ENCODE data around the gene ATP5ME.

ATP5ME gene

DNA sequence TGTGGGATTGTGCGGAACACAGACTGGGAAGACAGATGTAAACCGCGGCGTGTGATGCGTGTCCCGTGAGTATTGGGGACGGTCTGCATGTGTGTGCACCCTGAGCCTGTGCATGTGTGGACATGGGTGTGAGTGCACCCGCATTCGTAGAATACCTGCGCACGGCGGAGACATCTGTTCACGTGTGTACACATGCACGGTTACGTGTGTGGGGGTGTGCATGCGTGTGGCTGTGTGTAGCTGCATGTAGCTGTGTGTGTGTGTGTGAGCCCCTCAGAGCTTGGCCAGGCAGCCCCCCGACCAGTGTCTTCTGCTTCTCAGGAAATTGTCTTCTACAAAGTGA is 19.6 kb downstream of the ATP5ME start:
- Histone ChIP-seq H3K36me3 (ENCODE audit: control insufficient read depth, insufficient read depth, low read length) (peaks cover 4% of the 10 kb centered on the region), H3K9me3 (ENCODE audit: control insufficient read depth, insufficient read depth, low read length) (no peaks in the 10 kb centered on the region), H3K27me3 (ENCODE audit: control insufficient read depth, insufficient read depth, low read length) (no peaks in the 10 kb centered on the region), H3K4me3 (ENCODE audit: low read depth, low read length) (no peak overlapping the region), H3K4me1 (ENCODE audit: control insufficient read depth, insufficient read depth, low read length) (no peaks in the 10 kb centered on the region), H3K9ac (ENCODE audit: low read depth, low read length) (no peak overlapping the region)

DNA sequence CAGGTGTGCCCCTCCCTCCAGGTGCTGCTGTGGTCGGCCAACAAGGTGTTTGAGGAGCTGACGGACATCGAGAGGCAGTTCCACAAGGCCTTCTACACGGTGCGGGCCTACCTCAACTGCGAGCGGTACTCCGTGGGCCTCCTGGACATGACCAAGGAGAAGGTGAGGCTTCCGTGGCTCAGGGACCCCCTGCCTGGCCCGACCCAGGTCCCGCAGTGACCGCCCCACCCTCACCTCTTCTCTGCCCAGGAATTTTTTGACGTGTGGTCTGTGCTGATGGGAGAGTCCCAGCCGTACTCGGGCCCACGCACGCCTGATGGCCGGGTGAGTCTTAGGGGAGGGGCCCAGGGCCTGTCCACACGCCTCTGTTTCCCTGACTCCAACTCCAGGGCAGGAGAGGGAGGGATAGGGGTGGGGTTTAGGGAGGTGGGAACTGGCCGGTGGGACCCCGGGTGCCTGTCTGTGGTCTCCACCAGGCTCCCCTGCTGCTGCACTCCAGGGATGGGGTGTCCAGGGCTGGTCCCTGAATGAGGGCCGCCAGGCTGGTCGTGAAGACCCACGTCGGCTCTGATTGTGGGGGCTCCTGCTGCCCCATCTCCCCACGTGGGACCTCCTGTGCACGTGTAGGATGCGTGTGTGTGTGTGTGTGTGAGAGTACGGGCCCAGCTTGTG is 20.1 kb downstream of the ATP5ME start:
- Histone ChIP-seq H3K9me3 (ENCODE audit: control insufficient read depth, insufficient read depth, low read length) (no peaks in the 10 kb centered on the region), H3K27me3 (ENCODE audit: control insufficient read depth, insufficient read depth, low read length) (no peaks in the 10 kb centered on the region), H3K36me3 (ENCODE audit: control insufficient read depth, insufficient read depth, low read length) (peaks cover 4% of the 10 kb centered on the region), H3K4me1 (ENCODE audit: control insufficient read depth, insufficient read depth, low read length) (no peaks in the 10 kb centered on the region), H3K4me3 (ENCODE audit: low read depth, low read length) (no peak overlapping the region), H3K9ac (ENCODE audit: low read depth, low read length) (no peak overlapping the region)

DNA sequence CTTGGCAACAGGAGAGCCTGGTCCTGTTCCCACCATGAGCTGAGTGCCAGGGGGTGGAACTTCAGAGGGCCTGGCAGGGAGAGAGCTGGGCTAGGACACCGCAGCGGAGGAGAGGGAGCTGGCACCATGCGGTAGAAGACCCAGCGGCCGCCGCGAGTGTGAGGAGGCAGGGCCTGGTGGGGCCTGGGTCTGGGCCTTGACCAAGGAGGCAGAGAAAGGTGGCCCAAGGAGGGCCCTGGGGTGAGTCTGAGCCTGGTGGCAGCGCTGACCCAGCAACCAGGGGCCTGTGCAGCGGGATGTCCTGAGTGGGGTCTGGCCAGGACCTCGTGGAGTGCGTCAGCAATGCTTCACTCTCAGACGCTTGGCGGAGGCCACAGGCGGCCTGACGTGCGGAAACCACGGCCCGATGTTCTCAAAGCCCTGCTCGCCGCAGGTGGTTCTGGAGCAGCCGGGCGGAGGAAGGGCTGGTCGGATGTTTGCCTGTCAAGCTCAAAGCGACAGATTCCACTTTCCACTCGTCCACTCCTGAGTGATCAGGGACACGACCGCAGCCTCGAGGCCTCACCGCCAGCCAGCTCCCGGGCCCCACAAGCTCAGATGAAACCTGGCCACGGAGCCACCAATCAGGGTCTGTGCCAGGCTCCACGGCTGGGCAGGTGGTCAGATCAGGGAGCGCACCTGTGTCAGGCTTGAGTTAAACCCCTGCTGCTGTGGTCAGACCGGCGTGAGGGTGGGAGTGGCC is 20.8 kb downstream of the ATP5ME start:
- Histone ChIP-seq H3K4me3 (ENCODE audit: low read depth, low read length) (no peak overlapping the region), H3K36me3 (ENCODE audit: control insufficient read depth, insufficient read depth, low read length) (peaks cover 2% of the 10 kb centered on the region), H3K4me1 (ENCODE audit: control insufficient read depth, insufficient read depth, low read length) (no peaks in the 10 kb centered on the region), H3K9me3 (ENCODE audit: control insufficient read depth, insufficient read depth, low read length) (no peaks in the 10 kb centered on the region), H3K27me3 (ENCODE audit: control insufficient read depth, insufficient read depth, low read length) (no peaks in the 10 kb centered on the region), H3K9ac (ENCODE audit: low read depth, low read length) (no peak overlapping the region)

DNA sequence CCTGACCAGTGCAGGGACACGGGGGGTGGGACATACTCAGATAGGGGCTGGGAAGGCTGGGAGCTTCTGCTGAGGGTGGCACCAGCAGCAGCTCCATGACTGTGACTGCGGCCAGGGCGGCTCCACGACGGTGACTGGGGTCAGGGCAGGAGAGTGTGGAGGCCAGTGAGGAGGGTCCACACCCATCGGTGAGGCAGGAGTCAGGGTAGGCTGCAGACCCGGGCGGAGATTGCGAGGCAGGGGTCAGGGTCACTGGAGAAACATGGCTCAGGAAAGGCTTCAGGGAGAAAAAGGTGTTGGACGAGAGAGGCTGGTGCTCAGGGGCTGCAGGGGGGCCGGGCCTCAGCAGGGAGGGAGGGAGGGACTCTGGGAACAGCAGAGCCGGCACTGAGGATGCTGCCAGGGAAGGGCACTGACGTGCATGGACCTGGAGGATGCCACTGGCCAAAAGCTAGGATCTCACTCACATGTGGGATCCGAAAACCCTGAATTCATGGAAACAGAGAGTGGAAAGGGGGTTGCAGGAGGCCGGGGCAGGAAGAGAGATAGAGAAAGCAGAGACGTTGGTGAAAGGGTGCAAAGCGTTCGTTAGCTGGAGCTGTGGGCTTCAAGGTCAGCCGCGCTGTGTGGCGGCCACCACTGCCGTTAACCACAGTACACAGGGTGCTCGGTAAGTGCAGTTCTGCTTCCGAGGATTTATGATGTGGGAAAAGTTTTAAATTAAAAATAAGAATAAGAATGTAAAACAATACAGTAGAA is 22.0 kb downstream of the ATP5ME start:
- H3K36me3 ChIP-seq (ENCODE audit: control insufficient read depth, insufficient read depth, low read length): no peaks in the 10 kb centered on the region
- no peaks in the 10 kb centered on the region for H3K27me3 ChIP-seq (ENCODE audit: control insufficient read depth, insufficient read depth, low read length)
- H3K9me3 ChIP-seq (ENCODE audit: control insufficient read depth, insufficient read depth, low read length): no peaks in the 10 kb centered on the region
- no peak overlapping the region for H3K9ac ChIP-seq (ENCODE audit: low read depth, low read length)
- H3K4me1 ChIP-seq (ENCODE audit: control insufficient read depth, insufficient read depth, low read length): no peaks in the 10 kb centered on the region
- H3K4me3 ChIP-seq (ENCODE audit: low read depth, low read length): no peak overlapping the region

DNA sequence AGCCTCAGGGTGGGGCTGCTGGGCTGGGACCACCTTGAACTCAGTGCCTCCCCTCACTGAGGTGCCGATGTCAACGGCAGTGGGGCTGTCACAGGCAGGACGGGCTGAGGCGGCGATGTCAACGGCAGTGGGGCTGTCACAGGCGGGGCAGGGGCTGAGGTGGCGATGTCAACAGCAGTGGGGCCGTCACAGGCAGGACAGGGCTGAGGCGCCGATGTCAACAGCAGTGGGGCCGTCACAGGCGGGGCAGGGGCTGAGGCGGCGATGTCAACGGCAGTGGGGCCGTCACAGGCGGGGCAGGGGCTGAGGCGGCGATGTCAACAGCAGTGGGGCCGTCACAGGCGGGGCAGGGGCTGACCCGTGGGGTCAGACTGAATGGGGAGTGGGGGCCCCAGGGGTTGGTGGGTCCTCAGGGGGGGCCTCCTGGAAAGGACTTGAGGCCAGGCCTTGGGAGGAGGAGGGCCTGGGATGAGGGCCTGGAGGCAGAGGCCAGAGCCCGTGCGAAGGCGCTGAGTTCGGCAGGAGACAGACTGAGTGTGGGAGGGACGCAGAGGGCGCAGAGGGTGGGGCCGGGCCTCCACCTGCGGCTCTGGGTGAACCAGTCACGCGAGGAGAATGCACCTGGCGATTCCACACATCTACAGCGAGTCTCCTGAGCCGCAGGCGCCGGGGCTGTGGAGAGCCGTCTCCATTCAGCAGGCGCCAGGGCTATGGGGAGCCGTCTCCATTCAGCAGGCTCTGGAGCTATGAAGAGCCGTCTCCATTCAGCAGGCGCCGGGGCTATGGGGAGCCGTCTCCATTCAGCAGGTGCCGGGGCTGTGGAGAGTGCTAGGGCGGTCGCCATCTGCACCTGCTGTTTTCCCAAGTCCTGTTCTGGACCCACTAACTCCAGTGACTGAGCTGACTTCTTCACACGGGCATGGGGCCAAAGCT is 22.9 kb downstream of the ATP5ME start:
- no peaks in the 10 kb centered on the region for H3K36me3 ChIP-seq (ENCODE audit: control insufficient read depth, insufficient read depth, low read length)
- no peaks in the 10 kb centered on the region for H3K27me3 ChIP-seq (ENCODE audit: control insufficient read depth, insufficient read depth, low read length)
- no peak overlapping the region for H3K4me3 ChIP-seq (ENCODE audit: low read depth, low read length)
- no peaks in the 10 kb centered on the region for H3K4me1 ChIP-seq (ENCODE audit: control insufficient read depth, insufficient read depth, low read length)
- H3K9ac ChIP-seq (ENCODE audit: low read depth, low read length): no peak overlapping the region
- H3K9me3 ChIP-seq (ENCODE audit: control insufficient read depth, insufficient read depth, low read length): no peaks in the 10 kb centered on the region

DNA sequence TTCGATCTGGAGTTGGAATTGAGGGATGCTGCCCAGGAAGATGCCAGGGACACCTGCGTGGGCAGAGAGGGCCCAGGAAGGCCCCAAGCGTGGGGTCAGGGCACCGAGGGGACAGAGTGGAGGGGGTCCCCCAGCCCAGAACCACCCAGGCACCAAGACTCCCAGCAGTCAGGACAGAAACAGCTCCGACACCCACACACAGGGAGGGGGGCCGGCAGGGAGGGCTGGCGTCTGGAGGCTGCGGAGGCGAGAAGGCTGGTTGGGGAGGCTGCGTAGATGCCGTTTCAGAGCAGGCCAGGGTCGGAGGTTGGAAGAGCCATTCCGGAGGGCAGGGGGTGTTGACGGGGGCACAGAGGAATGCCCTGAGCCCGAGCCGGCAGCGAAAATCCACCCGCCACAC is 23.6 kb downstream of the ATP5ME start:
- Histone ChIP-seq H3K4me1 (ENCODE audit: control insufficient read depth, insufficient read depth, low read length) (no peaks in the 10 kb centered on the region), H3K9ac (ENCODE audit: low read depth, low read length) (no peak overlapping the region), H3K9me3 (ENCODE audit: control insufficient read depth, insufficient read depth, low read length) (no peaks in the 10 kb centered on the region), H3K36me3 (ENCODE audit: control insufficient read depth, insufficient read depth, low read length) (no peaks in the 10 kb centered on the region), H3K27me3 (ENCODE audit: control insufficient read depth, insufficient read depth, low read length) (no peaks in the 10 kb centered on the region), H3K4me3 (ENCODE audit: low read depth, low read length) (no peak overlapping the region)

DNA sequence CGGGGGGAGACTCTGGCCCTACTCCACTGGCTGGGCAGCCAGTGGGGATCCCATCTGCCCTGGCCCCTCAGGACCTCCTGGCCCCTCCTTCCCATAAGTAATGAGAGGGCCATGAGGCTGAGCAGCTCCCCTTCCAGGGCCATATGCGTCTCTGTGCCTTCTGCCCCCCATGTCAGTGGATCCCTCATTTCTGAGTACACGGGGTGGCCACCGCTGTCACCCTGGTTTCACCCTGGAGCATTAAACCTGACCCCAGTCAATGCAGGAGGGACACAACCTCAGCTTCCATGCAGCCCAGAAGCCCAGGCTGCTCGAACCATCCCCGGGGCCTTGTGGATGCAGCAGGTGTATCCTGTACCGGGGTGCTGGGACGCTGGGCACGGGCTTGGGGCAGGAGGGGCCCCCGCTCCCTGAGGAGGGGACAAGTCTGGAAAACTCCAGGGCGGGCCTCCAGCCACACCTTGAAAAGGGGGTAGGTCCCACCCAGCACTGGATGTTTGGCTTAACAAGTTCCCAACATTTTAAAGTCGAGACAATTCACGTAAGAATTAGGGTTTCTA is 24.2 kb downstream of the ATP5ME start:
- H3K36me3 ChIP-seq (ENCODE audit: control insufficient read depth, insufficient read depth, low read length): no peaks in the 10 kb centered on the region

DNA sequence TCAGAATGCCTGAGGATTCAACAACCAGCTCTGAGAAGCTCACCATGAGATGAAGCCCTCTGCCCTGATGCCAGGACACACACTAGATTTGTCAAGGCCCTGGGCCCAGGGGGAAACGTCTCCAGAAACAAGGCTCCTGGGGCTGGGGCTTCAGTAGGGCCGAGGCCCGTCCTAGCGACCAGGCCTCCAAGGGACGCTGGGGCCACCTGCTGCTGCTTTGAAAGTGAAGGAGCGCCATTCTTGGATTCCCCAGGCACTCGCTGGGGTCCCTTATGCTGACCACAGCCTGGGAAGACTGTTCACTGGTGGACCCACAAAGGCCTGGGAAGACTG is 24.8 kb downstream of the ATP5ME start:
- Histone ChIP-seq H3K9ac (ENCODE audit: low read depth, low read length) (no peak overlapping the region), H3K4me1 (ENCODE audit: control insufficient read depth, insufficient read depth, low read length) (no peaks in the 10 kb centered on the region), H3K36me3 (ENCODE audit: control insufficient read depth, insufficient read depth, low read length) (no peaks in the 10 kb centered on the region), H3K27me3 (ENCODE audit: control insufficient read depth, insufficient read depth, low read length) (no peaks in the 10 kb centered on the region), H3K9me3 (ENCODE audit: control insufficient read depth, insufficient read depth, low read length) (no peaks in the 10 kb centered on the region), H3K4me3 (ENCODE audit: low read depth, low read length) (no peak overlapping the region)

More for the DNA sequence above, 24.2 kb downstream of the ATP5ME start:
- H3K9ac ChIP-seq (ENCODE audit: low read depth, low read length): no peak overlapping the region
- no peak overlapping the region for H3K4me3 ChIP-seq (ENCODE audit: low read depth, low read length)
- no peaks in the 10 kb centered on the region for H3K27me3 ChIP-seq (ENCODE audit: control insufficient read depth, insufficient read depth, low read length)
- H3K4me1 ChIP-seq (ENCODE audit: control insufficient read depth, insufficient read depth, low read length): no peaks in the 10 kb centered on the region
- no peaks in the 10 kb centered on the region for H3K9me3 ChIP-seq (ENCODE audit: control insufficient read depth, insufficient read depth, low read length)

DNA sequence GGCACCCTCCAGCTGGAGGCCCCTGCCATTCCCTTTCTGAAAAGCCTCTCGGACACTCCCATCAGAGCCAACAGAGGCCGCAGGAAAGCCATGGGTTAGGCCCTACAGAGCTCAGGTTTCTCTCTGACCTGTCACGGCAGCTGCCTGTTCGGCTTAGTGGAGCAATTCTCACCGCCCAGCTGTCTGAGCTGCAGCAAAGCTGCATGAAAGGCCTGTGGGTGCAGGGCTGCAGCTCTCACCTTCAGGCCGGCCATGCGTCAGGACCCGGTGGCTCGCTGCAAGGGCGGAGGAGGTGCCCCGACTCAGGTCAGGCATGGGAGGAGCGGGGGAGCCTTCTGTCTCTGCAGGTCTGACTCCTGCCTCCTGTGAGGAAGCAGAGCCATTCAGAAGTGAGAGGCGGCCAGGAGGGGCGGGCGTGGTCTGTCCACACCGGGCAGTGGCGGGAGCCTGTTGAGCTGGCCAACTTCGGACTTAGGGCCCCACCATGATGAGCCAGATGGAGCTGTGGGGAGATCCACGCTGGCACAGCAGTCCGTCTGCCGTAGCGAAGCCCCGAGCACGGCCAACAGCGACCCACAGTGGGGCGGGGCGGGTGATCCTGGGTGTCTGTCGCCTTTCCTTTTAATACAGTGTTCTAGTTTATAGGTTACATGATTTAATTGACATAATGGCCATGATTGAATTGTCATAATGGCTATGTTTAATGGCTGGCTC is 25.3 kb downstream of the ATP5ME start:
- no peak overlapping the region for H3K9ac ChIP-seq (ENCODE audit: low read depth, low read length)
- no peaks in the 10 kb centered on the region for H3K9me3 ChIP-seq (ENCODE audit: control insufficient read depth, insufficient read depth, low read length)
- no peaks in the 10 kb centered on the region for H3K36me3 ChIP-seq (ENCODE audit: control insufficient read depth, insufficient read depth, low read length)
- H3K4me1 ChIP-seq (ENCODE audit: control insufficient read depth, insufficient read depth, low read length): no peaks in the 10 kb centered on the region
- H3K27me3 ChIP-seq (ENCODE audit: control insufficient read depth, insufficient read depth, low read length): no peaks in the 10 kb centered on the region
- no peak overlapping the region for H3K4me3 ChIP-seq (ENCODE audit: low read depth, low read length)

DNA sequence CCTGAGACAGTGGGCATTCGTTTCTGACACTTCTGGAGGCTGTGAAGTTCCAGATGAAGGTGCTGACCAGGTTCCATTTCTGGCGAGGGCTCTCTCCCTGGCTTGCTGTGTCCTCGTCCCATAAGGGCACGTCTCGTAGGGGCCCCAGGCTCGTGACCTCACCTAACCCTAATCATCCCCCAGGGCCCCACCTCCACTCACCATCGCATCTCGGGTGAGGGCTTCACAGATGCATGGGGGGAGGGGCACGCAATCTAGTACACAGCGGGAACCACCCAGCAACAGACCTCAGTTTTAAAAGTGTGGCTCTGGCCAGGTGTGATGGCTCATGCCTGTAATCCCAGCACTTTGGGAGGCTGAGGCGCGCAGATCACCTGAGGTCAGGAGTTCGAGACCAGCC is 26.6 kb downstream of the ATP5ME start:
- Histone ChIP-seq H3K9me3 (ENCODE audit: control insufficient read depth, insufficient read depth, low read length) (no peaks in the 10 kb centered on the region), H3K27me3 (ENCODE audit: control insufficient read depth, insufficient read depth, low read length) (no peaks in the 10 kb centered on the region), H3K4me1 (ENCODE audit: control insufficient read depth, insufficient read depth, low read length) (no peaks in the 10 kb centered on the region), H3K4me3 (ENCODE audit: low read depth, low read length) (no peak overlapping the region), H3K9ac (ENCODE audit: low read depth, low read length) (no peak overlapping the region), H3K36me3 (ENCODE audit: control insufficient read depth, insufficient read depth, low read length) (no peaks in the 10 kb centered on the region)

DNA sequence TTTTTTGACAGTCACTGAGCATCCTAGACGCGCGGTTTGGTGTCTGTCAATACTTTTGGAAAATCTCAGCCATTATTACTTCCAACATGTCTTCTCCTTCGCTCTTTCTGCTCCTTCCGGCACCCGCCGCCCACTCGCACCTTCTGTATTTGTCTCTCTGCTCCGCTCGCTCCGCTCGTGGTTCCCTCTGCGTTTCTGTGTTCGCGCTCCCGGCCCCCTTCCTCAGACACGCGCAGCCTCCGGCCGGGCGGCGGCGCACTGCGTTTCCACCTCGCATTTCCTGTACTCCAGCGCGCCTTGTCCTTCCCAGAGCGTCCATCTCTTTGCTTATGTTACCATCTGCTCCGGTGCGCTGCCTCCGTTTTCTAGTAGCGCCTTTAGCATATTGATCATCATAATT is 27.6 kb downstream of the ATP5ME start:
- H3K36me3 ChIP-seq (ENCODE audit: control insufficient read depth, insufficient read depth, low read length): no peaks in the 10 kb centered on the region
- H3K9me3 ChIP-seq (ENCODE audit: control insufficient read depth, insufficient read depth, low read length): no peaks in the 10 kb centered on the region
- no peaks in the 10 kb centered on the region for H3K4me1 ChIP-seq (ENCODE audit: control insufficient read depth, insufficient read depth, low read length)
- no peak overlapping the region for H3K9ac ChIP-seq (ENCODE audit: low read depth, low read length)
- no peaks in the 10 kb centered on the region for H3K27me3 ChIP-seq (ENCODE audit: control insufficient read depth, insufficient read depth, low read length)
- H3K4me3 ChIP-seq (ENCODE audit: low read depth, low read length): no peak overlapping the region

Data from iPS-15b (cell line).